HL-60 (cell line): ENCODE results near the gene PRMT1.

Experiments used
- CTCF ChIP-seq: IDR thresholded peaks from one replicate; pipeline ENCODE4 v1.5.1; 2011; ENCODE audit warnings: low read length, control low read depth, inconsistent platforms; ENCODE audit not compliant: insufficient read depth
- GABPA ChIP-seq: IDR thresholded peaks from 2 replicates; pipeline ENCODE4 v1.6.1; 2012; ENCODE audit warnings: low read depth
- POLR2AphosphoS5 ChIP-seq: IDR thresholded peaks from 2 replicates; pipeline ENCODE4 v1.6.1; 2012; ENCODE audit warnings: low read depth
- REST ChIP-seq: IDR thresholded peaks from 2 replicates; pipeline ENCODE4 v1.6.1; 2012; ENCODE audit warnings: low read depth; ENCODE audit not compliant: insufficient replicate concordance
- SPI1 ChIP-seq: IDR thresholded peaks from 2 replicates; pipeline ENCODE4 v1.6.1; 2012; ENCODE audit warnings: low read depth, mild to moderate bottlenecking, borderline replicate concordance

- TF ChIP-seq CTCF: no peak
- no peak for TF ChIP-seq POLR2AphosphoS5
- no peak for TF ChIP-seq REST
- no peak for TF ChIP-seq SPI1
- TF ChIP-seq GABPA: 0 out of 2 replicates have a peak, but pooled peaks have one; percentile 23
Observed at GRCh38 chr19:49676784-49677230, 264 bp upstream of the PRMT1 start.
